GM21390 (cell line): ENCODE measurements around the gene DYNC1LI1.
"Not testable (repeated sequence)": the region's sequence is repeated elsewhere in the genome, so short reads cannot be mapped to it uniquely, and the experiment has no call there.

ENCODE experiments used
- ATAC-seq: cut with Tn5 transposase; IDR thresholded peaks from one replicate; pipeline ENCODE4 v1.9.1; 2021; ENCODE audit not compliant: unreplicated experiment

Gene DYNC1LI1

GRCh38 chr3:32540899-32541298 is 29.8 kb downstream of the DYNC1LI1 start:
- no peak for ATAC-seq

DNA sequence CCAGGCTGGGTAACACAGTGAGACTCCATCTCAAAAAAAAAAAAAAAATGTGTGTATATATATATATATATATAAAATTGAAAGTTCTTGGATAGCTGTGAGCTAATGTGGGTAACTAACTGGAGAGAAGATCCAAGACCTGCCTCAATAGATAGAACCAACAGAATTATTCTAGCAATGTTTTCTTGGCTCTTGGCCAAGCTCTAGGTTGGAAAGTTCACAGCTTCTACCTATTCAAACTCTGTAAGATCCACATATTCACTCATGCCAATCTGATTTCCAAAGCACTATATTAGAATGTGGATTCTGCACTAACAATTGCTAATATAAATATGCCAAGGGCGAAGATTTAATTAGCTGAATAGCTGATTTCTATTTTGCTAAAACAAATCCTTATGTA is 38.2 kb downstream of the DYNC1LI1 start:
- no peak for ATAC-seq

GRCh38 chr3:32531010-32531647 is 39.5 kb downstream of the DYNC1LI1 start:
- no peak for ATAC-seq

DNA sequence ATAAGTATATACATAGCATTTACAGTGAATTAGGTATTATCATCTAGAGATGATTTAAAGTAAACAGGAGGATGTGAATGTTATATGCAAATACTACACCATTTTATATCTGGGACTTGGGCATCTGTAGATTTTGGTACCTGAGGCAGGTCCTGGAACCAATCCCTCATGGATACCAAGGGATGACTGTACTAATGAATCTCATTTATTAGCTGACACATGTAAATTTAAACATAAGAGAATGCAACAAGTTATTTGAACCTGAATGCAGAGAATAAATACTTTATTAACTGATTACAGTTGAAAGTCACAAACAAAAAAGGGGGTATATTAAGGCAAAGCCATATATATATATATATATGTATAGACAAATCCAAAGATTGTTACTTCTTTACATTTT is 44.9 kb downstream of the DYNC1LI1 start:
- no peak for ATAC-seq

- no peak for ATAC-seq
Measured at GRCh38 chr3:32522682-32523081, 48.0 kb downstream of the DYNC1LI1 start.

GRCh38 chr3:32518921-32519320 is 51.7 kb downstream of the DYNC1LI1 start:
- not testable (repeated sequence) for ATAC-seq

DNA sequence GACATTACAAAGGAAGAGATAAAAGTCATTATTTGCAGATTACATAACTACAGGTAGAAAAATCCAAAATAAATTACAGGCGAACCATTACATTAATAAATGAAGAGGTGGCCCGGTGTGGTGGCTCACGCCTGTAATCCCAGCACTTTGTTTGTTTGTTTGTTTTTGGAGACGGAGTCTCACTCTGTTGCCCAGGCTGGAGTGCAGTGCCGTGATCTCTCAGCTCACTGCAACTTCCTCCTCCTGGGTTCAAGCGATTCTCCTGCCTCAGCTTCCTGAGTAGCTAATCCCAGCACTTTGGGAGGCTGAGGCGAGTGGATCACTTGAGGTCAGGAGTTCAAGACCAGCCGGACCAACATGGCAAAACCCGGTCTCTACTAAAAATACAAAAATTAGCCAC is 53.9 kb downstream of the DYNC1LI1 start:
- peak; percentile 10 for ATAC-seq

DNA sequence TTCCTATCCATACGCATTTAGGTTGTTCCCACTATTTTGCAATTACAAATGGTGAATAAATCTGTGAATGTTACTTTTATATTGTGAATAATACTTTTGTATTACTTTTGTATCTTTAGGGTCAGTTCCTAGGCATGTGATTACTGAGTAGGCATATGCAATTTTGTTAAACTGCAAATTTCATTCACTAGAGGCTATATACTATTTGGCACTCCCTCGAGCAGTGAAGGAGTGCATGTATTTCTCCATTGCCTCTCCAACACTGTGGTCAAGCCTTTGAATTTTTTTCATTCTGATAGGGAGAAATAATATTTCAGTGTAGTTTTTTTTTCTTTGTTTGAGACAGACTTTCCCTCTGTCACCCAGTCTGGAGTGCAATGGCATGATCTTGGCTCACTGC is 59.7 kb downstream of the DYNC1LI1 start:
- no peak for ATAC-seq

DNA sequence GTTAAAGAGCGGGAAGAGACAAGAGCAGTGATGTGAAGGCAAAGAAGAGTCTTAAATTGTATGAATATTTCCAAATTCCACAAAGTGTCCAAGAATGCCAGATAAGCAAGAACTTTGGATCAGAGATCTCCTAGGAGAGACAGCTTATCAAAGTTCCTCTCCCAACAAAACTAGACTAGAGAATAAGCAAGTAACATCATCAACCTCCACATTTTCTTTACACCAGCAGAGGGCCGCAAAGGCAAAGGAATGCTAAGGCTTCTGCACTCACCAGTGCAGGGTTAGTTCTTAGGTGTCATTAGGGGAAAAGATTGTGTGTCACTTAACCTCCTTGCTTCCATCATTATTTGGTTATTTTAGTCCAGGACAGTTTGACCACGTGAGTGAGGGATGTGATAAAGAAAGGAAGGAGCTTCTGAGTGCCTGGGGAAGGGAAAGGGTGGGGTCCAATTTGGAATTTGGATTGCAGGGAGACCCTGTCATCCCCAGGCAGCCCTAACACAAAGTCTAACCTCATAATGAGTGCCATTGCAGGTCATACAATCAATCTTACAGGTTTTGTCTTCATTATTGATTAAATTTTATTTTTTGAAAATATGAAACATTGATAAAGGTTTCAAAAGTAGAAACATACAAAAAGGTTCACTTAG is 60.5 kb downstream of the DYNC1LI1 start:
- ATAC-seq = peak; percentile 85

DNA sequence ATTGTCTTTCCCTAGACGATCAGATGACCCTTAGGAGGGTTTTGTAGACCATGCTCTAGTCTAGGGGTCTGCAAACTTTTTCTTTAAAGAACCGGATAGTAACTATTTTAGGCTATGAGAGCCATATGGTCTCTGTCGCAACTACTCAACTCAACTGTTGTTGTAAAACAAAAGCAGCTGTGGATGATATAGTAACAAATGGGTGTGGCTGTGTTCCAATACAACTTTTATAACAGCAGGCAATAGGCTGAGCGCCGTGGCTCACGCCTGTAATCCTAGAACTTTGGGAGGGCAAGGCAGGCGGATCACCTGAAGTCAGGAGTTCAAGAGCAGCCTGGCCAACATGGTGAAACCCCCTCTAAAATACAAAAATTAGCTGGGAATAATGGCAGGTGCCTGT is 61.9 kb downstream of the DYNC1LI1 start:
- no peak for ATAC-seq

- ATAC-seq = no peak
Measured at GRCh38 chr3:32506466-32506865, 64.2 kb downstream of the DYNC1LI1 start.

DNA sequence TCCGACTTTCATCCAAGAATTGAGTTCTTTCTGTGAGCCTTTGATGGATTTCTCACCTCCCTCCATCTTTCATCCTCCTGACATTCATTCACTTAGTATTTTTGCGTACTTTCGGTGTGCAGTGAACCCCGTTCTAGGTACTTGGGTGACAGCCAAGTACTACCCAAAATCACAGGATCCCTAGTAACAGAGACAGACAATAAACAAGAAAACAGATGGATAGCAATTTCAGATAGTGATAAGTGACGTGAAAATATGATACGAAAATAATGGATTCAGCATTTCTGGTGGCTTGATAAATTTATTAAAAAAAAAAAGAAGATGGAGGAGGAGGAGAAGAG is 67.7 kb downstream of the DYNC1LI1 start:
- ATAC-seq = peak; percentile 1

DNA sequence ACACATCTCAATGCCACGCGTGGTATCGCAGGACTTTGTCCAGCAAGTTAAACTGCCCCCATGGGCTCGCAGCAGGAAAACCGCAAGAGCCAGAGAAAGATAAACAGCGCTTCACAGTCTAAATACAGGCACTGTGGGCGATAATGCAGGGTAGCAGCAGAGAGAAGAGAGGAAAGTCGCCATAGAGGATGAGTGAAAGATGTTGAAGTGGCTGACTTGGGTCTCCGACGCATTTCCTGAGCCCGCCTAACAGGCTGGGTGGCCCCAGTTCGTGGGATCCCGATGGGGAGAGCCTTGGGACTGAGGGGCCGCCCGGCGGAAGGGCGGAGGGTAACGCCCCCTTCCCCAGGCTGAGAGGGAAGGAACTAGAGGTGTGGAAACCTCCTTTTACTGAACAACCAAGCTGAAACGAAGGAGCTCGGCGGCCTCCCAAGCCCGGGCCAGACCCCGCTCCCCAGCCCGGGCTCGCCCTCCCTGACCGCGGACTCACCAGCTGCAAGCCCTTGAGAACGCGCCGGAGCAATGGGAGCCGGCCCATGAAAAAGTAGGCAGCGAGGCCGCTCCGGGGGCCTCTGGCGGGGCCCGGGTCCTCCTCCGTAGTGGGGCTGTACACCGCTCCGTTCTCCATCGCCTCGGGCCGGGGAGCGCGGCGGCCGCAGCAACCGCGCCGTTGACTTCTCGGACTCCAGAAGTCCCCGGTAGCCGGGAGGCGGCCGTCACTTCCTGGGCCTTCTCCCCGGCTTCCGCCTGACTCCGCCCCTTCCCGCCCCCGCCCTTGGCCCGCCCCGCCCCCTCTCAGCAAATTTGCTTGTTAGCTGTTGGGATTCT is 68.3 kb downstream of the DYNC1LI1 start, which contains the start of gene CMTM6:
TSS of gene CMTM6 (minus strand) at position 735 of the 828 bp plus-strand sequence. CDS start at position 628, 107 bp downstream.
- ATAC-seq = peak; percentile 72

- ATAC-seq = no peak
Measured at GRCh38 chr3:32501783-32502117, 68.9 kb downstream of the DYNC1LI1 start.

- ATAC-seq = no peak
Measured at GRCh38 chr3:32500880-32501782, 69.5 kb downstream of the DYNC1LI1 start.

GRCh38 chr3:32500231-32500630 is 70.4 kb downstream of the DYNC1LI1 start:
- ATAC-seq = no peak

DNA sequence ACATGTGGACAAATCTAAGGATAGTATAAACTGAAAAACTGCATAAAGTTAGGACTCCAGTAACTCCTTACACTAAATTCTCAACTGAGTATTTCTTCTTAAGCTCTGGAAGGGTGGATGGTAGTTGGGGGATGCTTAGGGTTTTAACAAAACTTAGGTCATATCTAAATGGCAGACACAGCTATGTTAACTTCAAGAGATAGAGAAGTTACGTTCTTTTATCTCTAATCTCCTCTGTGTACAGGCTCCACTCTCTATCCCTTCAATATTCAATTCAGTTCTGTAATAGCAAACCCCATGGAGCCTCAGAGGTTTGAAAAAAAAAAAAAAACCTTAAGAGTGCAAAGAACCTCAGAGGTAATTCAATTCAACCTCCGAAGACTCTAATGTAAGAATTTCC is 71.1 kb downstream of the DYNC1LI1 start:
- no peak for ATAC-seq

GRCh38 chr3:32498992-32499391 is 71.7 kb downstream of the DYNC1LI1 start:
- no peak for ATAC-seq

DNA sequence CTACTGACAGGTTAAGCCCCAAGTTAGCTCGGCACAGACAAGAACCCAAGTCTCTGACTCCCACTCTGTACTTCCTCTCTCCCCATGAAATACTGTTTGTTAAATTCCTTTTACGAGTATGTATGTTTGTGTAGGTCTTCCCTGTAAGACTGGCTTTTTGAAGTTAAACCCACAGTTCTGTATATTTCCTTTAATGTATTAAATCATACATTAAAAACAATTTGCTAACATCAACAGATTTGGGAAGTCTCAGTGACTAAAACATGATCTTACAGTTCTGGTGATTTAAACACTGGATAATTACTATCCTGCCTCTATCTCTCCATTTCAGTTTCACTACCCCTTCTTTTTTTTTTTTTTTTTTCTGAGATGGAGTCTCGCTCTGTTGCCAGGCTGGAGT is 72.4 kb downstream of the DYNC1LI1 start:
- no peak for ATAC-seq

GRCh38 chr3:32495609-32496008 is 75.0 kb downstream of the DYNC1LI1 start:
- ATAC-seq = no peak

DNA sequence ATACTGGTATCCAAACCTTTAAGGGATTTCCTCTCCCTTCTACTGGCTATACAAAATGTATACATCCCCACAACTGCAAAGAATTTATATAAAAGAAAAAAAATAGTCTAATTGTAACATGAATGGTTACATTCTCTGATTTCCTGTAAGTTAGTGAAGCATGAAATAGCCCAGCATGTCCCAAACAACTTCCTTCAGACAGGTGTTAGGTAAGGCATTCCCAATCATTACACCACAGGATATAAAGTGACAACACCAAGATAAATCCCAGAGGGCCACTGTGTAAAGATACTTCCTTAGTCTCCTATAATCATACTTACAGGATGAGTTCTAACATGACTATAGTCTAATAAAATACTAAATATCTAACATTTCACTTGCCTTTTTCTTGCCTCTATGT is 75.6 kb downstream of the DYNC1LI1 start:
- no peak for ATAC-seq
